Fibroblast of lung (primary cell): ENCODE results near the gene TNK2. TPM values are rescaled to one million over a fixed set of nuclear protein-coding genes. Genes with fewer than 3 reads are reported as not detected.

ENCODE experiments used
- DNase-seq, 2 donors: peaks; one replicate each; pipeline versions ENCODE4 v3.0.0 to v3.0.0-alpha.2; 2010; ENCODE audit warnings: low read depth in 2 of 2
- H2AFZ ChIP-seq: 2 replicates; pipeline ENCODE4 v1.5.1; 2012; ENCODE audit warnings: low read length, control low read depth, inconsistent platforms
- H3K27ac ChIP-seq: 2 replicates; pipeline ENCODE4 v1.5.1; 2011; ENCODE audit warnings: low read length, control low read depth; ENCODE audit not compliant: insufficient read depth
- H3K27me3 ChIP-seq: 2 replicates; pipeline ENCODE4 v1.5.1; 2011; ENCODE audit warnings: mild to moderate bottlenecking, low read length; ENCODE audit not compliant: control insufficient read depth, insufficient read depth
- H3K36me3 ChIP-seq: 2 replicates; pipeline ENCODE4 v1.5.1; 2011; ENCODE audit warnings: low read length; ENCODE audit not compliant: control insufficient read depth, insufficient read depth
- H3K4me1 ChIP-seq: 2 replicates; pipeline ENCODE4 v1.5.1; 2011; ENCODE audit warnings: low read length; ENCODE audit not compliant: control insufficient read depth, insufficient read depth; ENCODE audit errors: extremely low read depth
- H3K4me2 ChIP-seq: 2 replicates; pipeline ENCODE4 v1.5.1; 2011; ENCODE audit warnings: low read length, control low read depth; ENCODE audit not compliant: insufficient read depth; ENCODE audit errors: extremely low read depth
- H3K4me3 ChIP-seq, 4 experiments: fragments of 200-600 bp in 1 of 4; sonication (generic) in 1 of 4; replicated peaks in 1 of 4; 2 replicates each; pipeline ENCODE4 v1.5.1; 2011 to 2016; ENCODE audit warnings: low read length in 4 of 4, low read depth in 3 of 4, mild to moderate bottlenecking in 3 of 4, control low read depth in 2 of 4, inconsistent platforms in 1 of 4, mixed read lengths in 1 of 4; ENCODE audit not compliant: insufficient read depth in 1 of 4; ENCODE audit errors: control extremely low read depth in 1 of 4
- H3K79me2 ChIP-seq: 2 replicates; pipeline ENCODE4 v1.5.1; 2012; ENCODE audit warnings: mild to moderate bottlenecking, low read length, inconsistent platforms; ENCODE audit not compliant: control insufficient read depth, insufficient read depth
- H3K9ac ChIP-seq: 2 replicates; pipeline ENCODE4 v1.5.1; 2011; ENCODE audit warnings: mild to moderate bottlenecking, low read length, control low read depth; ENCODE audit not compliant: insufficient read depth
- H3K9me3 ChIP-seq: 2 replicates; pipeline ENCODE4 v1.5.1; 2012; ENCODE audit warnings: low read depth, low read length; ENCODE audit not compliant: control insufficient read depth, insufficient read depth
- H4K20me1 ChIP-seq: 2 replicates; pipeline ENCODE4 v1.5.1; 2011; ENCODE audit warnings: low read length; ENCODE audit not compliant: control insufficient read depth, insufficient read depth; ENCODE audit errors: extremely low read depth
- CTCF ChIP-seq, 2 donors: IDR thresholded peaks in 1 of 2; conservative IDR thresholded peaks in 1 of 2; 1 replicate in 1 of 2; 2 replicates in 1 of 2; pipeline ENCODE4 v1.5.1; 2011 to 2012; ENCODE audit warnings: low read length in 2 of 2, control low read depth in 1 of 2, inconsistent platforms in 1 of 2, low read depth in 1 of 2, mild to moderate bottlenecking in 1 of 2
- EZH2 ChIP-seq: IDR thresholded peaks from 2 replicates; pipeline ENCODE4 v1.5.1; 2012; ENCODE audit warnings: low read length, control low read depth, mild to moderate bottlenecking; ENCODE audit errors: missing control alignments
- polyA plus RNA-seq, 2 donors: library from polyadenylated mRNA; depleted of rRNA in 1 of 2; stranded (reverse) in 1 of 2; unstranded in 1 of 2; fragments of >200 nt; gene quantifications; 2 replicates each; pipeline ENCODE4 v1.2.1, GENCODE V29; 2011 to 2012; ENCODE audit warnings: missing spikeins in 1 of 2
- total RNA-seq: library from RNA; depleted of rRNA; stranded (reverse); fragments of >200 nt; gene quantifications from 2 replicates; pipeline ENCODE4 v1.2.1, GENCODE V29; 2014

Gene TNK2
- total and polyA plus RNA-seq, 2 donors (not counting 1 experiment from before 2014, with no cell fraction given), result 2.5 to 10.7 TPM

- Histone ChIP-seq H3K9me3 (no peaks in the 10 kb centered on the region), H2AFZ (no peak overlapping the region), H4K20me1 (no peaks in the 10 kb centered on the region), H3K4me2 (no peak overlapping the region), H3K36me3 (peaks cover 12% of the 10 kb centered on the region), H3K9ac (no peak overlapping the region), H3K4me1 (peaks cover 23% of the 10 kb centered on the region), H3K4me3 (no peak overlapping the region), H3K27ac (no peak overlapping the region), H3K79me2 (peaks cover 8% of the 10 kb centered on the region), H3K27me3 (no peaks in the 10 kb centered on the region)
- TF ChIP-seq CTCF (conservative IDR thresholded peaks at IDR 0.05 in 1 of 2, IDR thresholded peaks at IDR 0.05 in 1 of 2; ENCODE audit: low read depth in 1 of 2, low read length in 2 of 2) (no peak), EZH2 (no peak)
- DNase-seq, result no peak
These were observed 19.1 kb downstream of the TNK2 start for GRCh38 chr3:195888981-195889869.

GRCh38 chr3:195888311-195888761, 20.0 kb downstream of the TNK2 start:
- peaks cover 12% of the 10 kb centered on the region for H3K36me3 ChIP-seq
- H3K4me2 ChIP-seq, result no peak overlapping the region
- H4K20me1 ChIP-seq, result no peaks in the 10 kb centered on the region
- no peak overlapping the region for H2AFZ ChIP-seq
- no peak overlapping the region for H3K27ac ChIP-seq
- H3K4me3 ChIP-seq, result no peak overlapping the region
- H3K4me1 ChIP-seq, result peaks cover 23% of the 10 kb centered on the region
- no peak overlapping the region for H3K9ac ChIP-seq
- no peaks in the 10 kb centered on the region for H3K9me3 ChIP-seq
- TF ChIP-seq CTCF (conservative IDR thresholded peaks at IDR 0.05 in 1 of 2, IDR thresholded peaks at IDR 0.05 in 1 of 2; ENCODE audit: low read depth in 1 of 2, low read length in 2 of 2) (no peak), EZH2 (no peak)
- DNase-seq, result no peak
- no peaks in the 10 kb centered on the region for H3K27me3 ChIP-seq
- peaks cover 8% of the 10 kb centered on the region for H3K79me2 ChIP-seq

GRCh38 chr3:195887670-195888069, 20.7 kb downstream of the TNK2 start:
- Histone ChIP-seq H3K27ac (no peak overlapping the region), H2AFZ (no peak overlapping the region), H3K36me3 (peaks cover 14% of the 10 kb centered on the region), H3K9me3 (no peaks in the 10 kb centered on the region), H3K4me1 (peaks cover 18% of the 10 kb centered on the region), H3K27me3 (no peaks in the 10 kb centered on the region), H3K4me2 (no peak overlapping the region), H3K79me2 (peaks cover 8% of the 10 kb centered on the region), H3K4me3 (no peak overlapping the region), H3K9ac (no peak overlapping the region), H4K20me1 (no peaks in the 10 kb centered on the region)
- DNase-seq, result no peak
- TF ChIP-seq EZH2, result no peak
- no peak for TF ChIP-seq CTCF (conservative IDR thresholded peaks at IDR 0.05 in 1 of 2, IDR thresholded peaks at IDR 0.05 in 1 of 2; ENCODE audit: low read depth in 1 of 2, low read length in 2 of 2)
